Liver (tissue), 9 donors: Measurements from ENCODE around the gene E2F7. TPM values are rescaled to one million over a fixed set of nuclear protein-coding genes. Genes with fewer than 3 reads are reported as not detected.

Source experiments
- DNase-seq: peaks from one replicate; pipeline ENCODE4 v3.0.0-alpha.2; 2017; ENCODE audit warnings: low spot score
- H3K27ac ChIP-seq, 2 donors: one replicate each; pipeline ENCODE4 v1.7.0; 2013; ENCODE audit warnings: inconsistent platforms in 2 of 2, low read length in 2 of 2, control low read depth in 1 of 2, low read depth in 1 of 2, mild to moderate bottlenecking in 1 of 2
- H3K27me3 ChIP-seq, 4 donors: one replicate each; pipeline versions ENCODE4 v1.6.1 to v1.7.0; 2013; ENCODE audit warnings: low read length in 3 of 4, inconsistent platforms in 1 of 4, mild to moderate bottlenecking in 1 of 4, moderate library complexity in 1 of 4; ENCODE audit not compliant: control insufficient read depth in 4 of 4, insufficient read depth in 4 of 4
- H3K36me3 ChIP-seq, 4 donors: one replicate each; pipeline versions ENCODE4 v1.6.1 to v1.7.0; 2013; ENCODE audit warnings: low read length in 3 of 4, mild to moderate bottlenecking in 3 of 4, low read depth in 1 of 4, moderate library complexity in 1 of 4; ENCODE audit not compliant: control insufficient read depth in 4 of 4, insufficient read depth in 3 of 4
- H3K4me1 ChIP-seq, 4 donors: one replicate each; pipeline versions ENCODE4 v1.6.1 to v1.7.0; 2013; ENCODE audit warnings: low read length in 3 of 4, mild to moderate bottlenecking in 3 of 4, moderate library complexity in 1 of 4; ENCODE audit not compliant: control insufficient read depth in 4 of 4, insufficient read depth in 4 of 4
- H3K4me3 ChIP-seq, 3 donors: one replicate each; pipeline versions ENCODE4 v1.6.1 to v1.7.0; 2013; ENCODE audit warnings: low read length in 3 of 3, control low read depth in 1 of 3, low read depth in 1 of 3, mild to moderate bottlenecking in 1 of 3
- H3K9ac ChIP-seq, 2 donors: one replicate each; pipeline ENCODE4 v1.7.0; 2013; ENCODE audit warnings: low read length in 2 of 2, mild to moderate bottlenecking in 2 of 2, moderate library complexity in 2 of 2, control low read depth in 1 of 2, low read depth in 1 of 2
- H3K9me3 ChIP-seq, 4 donors: one replicate each; pipeline versions ENCODE4 v1.6.1 to v1.7.0; 2013; ENCODE audit warnings: low read length in 3 of 4; ENCODE audit not compliant: control insufficient read depth in 4 of 4
- EGR1 ChIP-seq, 2 donors: IDR thresholded peaks; 2 replicates each; pipeline ENCODE4 v1.6.1; 2016 to 2018; ENCODE audit warnings: antibody characterized with exemption in 2 of 2, low read depth in 2 of 2
- FOXA1 ChIP-seq: IDR thresholded peaks from 2 replicates; pipeline ENCODE4 v1.6.1; 2016; ENCODE audit warnings: antibody characterized with exemption
- FOXA2 ChIP-seq: IDR thresholded peaks from 2 replicates; pipeline ENCODE4 v1.6.1; 2016; ENCODE audit warnings: antibody characterized with exemption
- GABPA ChIP-seq, 2 donors: IDR thresholded peaks in 1 of 2; conservative IDR thresholded peaks in 1 of 2; 2 replicates each; pipeline ENCODE4 v1.6.1; 2016; ENCODE audit warnings: antibody characterized with exemption in 2 of 2, mild to moderate bottlenecking in 1 of 2, moderate library complexity in 1 of 2
- HNF4A ChIP-seq, 2 donors: conservative IDR thresholded peaks; 2 replicates each; pipeline ENCODE4 v1.6.1; 2016; ENCODE audit warnings: antibody characterized with exemption in 2 of 2, mild to moderate bottlenecking in 2 of 2
- HNF4G ChIP-seq: IDR thresholded peaks from 2 replicates; pipeline ENCODE4 v1.6.1; 2016; ENCODE audit warnings: antibody characterized with exemption
- JUND ChIP-seq, 2 donors: IDR thresholded peaks; 2 replicates each; pipeline ENCODE4 v1.6.1; 2016; ENCODE audit warnings: antibody characterized with exemption in 2 of 2
- NR2F2 ChIP-seq: IDR thresholded peaks from 2 replicates; pipeline ENCODE4 v1.6.1; 2016; ENCODE audit warnings: antibody characterized with exemption
- RAD21 ChIP-seq, 2 donors: IDR thresholded peaks; 2 replicates each; pipeline ENCODE4 v1.6.1; 2016; ENCODE audit warnings: antibody characterized with exemption in 2 of 2, mild to moderate bottlenecking in 2 of 2
- RXRA ChIP-seq, 2 donors: IDR thresholded peaks; 2 replicates each; pipeline ENCODE4 v1.6.1; 2017 to 2018; ENCODE audit warnings: antibody characterized with exemption in 2 of 2, mild to moderate bottlenecking in 1 of 2
- SP1 ChIP-seq: IDR thresholded peaks from 2 replicates; pipeline ENCODE4 v1.6.1; 2018; ENCODE audit warnings: antibody characterized with exemption, mild to moderate bottlenecking
- TAF1 ChIP-seq: conservative IDR thresholded peaks from 2 replicates; pipeline ENCODE4 v1.6.1; 2016; ENCODE audit warnings: antibody characterized with exemption, mild to moderate bottlenecking
- YY1 ChIP-seq: IDR thresholded peaks from 2 replicates; pipeline ENCODE4 v1.6.1; 2016; ENCODE audit warnings: antibody characterized with exemption, mild to moderate bottlenecking
- WGBS: extraction: QIAGEN DNeasy Blood & Tissue Kit; methylation state at CpG from one replicate; pipeline ENCODE4 v1.1.7; 2013; 5-methylcytosine and 5-hydroxymethylcytosine counted together
- polyA plus RNA-seq, 2 donors: library from polyadenylated mRNA; stranded (reverse) in 1 of 2; unstranded in 1 of 2; fragments of 200-250 nt in 1 of 2; fragments of >200 nt in 1 of 2; fragmentation: Nextera tagmentation in 1 of 2; extraction: Ambion mirVana in 1 of 2; gene quantifications; one replicate each; pipeline versions ENCODE4 v1.2.1 to v1.2.3, GENCODE V29; 2013 to 2015
- total RNA-seq, 2 donors: library from RNA; depleted of rRNA; stranded (reverse); fragments of >200 nt; gene quantifications; one replicate each; pipeline ENCODE4 v1.2.3, GENCODE V29; 2014
- TF ChIP-seq, protein P1 (sequence below): IDR thresholded peaks from 2 replicates; pipeline ENCODE4 v1.6.1; 2016; ENCODE audit warnings: antibody characterized with exemption, mild to moderate bottlenecking
- TF ChIP-seq, protein P2 (sequence below): IDR thresholded peaks from 2 replicates; pipeline ENCODE4 v1.6.1; 2016; ENCODE audit warnings: antibody characterized with exemption
- TF ChIP-seq, protein P3 (sequence below): IDR thresholded peaks from 2 replicates; pipeline ENCODE4 v1.6.1; 2016; ENCODE audit warnings: antibody characterized with exemption
- TF ChIP-seq, protein P4 (sequence below): fragments of 150-350 bp; IDR thresholded peaks from 2 replicates; pipeline ENCODE4 v1.5.1; 2017; ENCODE audit warnings: improper control_type of control experiment, low read depth, low read length; ENCODE audit not compliant: missing input control
- TF ChIP-seq, protein P5 (sequence below): IDR thresholded peaks from 2 replicates; pipeline ENCODE4 v1.6.1; 2016; ENCODE audit warnings: antibody characterized with exemption
- donor health status: healthy.
- donor health status: healthy.
- donor health status: healthy.
- donor health status: healthy.
- donor health status: healthy.

E2F7 gene
- total and polyA plus RNA-seq, 4 donors, result 0.13 to 5.8 (median 0.17) TPM; not detected in 1

DNA sequence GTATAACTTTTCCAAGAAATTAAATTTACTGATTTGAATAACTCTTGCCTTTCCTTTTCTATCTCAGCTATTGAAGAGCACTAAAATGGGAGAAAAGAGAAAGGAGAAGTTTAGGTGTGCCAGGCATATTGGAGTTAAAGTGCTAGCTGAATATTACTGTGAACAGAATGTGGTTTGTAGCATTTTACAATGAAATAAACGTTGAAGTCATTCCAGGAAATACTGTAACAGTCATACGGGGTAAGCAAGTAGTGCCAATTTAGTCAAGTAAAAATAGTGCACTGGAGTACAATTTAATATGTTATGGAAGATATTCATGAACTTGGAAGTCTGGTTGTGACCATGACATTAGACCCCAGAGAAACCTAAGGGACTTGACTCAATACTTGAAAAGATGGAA, 62.1 kb downstream of the E2F7 start:
- Histone ChIP-seq H3K9ac (no peak overlapping the region), H3K4me3 (no peak overlapping the region), H3K27ac (no peak overlapping the region), H3K4me1 (no peaks in the 10 kb centered on the region), H3K9me3 (no peaks in the 10 kb centered on the region), H3K36me3 (no peaks in the 10 kb centered on the region), H3K27me3 (no peaks in the 10 kb centered on the region)
- TF ChIP-seq, protein P1, sequence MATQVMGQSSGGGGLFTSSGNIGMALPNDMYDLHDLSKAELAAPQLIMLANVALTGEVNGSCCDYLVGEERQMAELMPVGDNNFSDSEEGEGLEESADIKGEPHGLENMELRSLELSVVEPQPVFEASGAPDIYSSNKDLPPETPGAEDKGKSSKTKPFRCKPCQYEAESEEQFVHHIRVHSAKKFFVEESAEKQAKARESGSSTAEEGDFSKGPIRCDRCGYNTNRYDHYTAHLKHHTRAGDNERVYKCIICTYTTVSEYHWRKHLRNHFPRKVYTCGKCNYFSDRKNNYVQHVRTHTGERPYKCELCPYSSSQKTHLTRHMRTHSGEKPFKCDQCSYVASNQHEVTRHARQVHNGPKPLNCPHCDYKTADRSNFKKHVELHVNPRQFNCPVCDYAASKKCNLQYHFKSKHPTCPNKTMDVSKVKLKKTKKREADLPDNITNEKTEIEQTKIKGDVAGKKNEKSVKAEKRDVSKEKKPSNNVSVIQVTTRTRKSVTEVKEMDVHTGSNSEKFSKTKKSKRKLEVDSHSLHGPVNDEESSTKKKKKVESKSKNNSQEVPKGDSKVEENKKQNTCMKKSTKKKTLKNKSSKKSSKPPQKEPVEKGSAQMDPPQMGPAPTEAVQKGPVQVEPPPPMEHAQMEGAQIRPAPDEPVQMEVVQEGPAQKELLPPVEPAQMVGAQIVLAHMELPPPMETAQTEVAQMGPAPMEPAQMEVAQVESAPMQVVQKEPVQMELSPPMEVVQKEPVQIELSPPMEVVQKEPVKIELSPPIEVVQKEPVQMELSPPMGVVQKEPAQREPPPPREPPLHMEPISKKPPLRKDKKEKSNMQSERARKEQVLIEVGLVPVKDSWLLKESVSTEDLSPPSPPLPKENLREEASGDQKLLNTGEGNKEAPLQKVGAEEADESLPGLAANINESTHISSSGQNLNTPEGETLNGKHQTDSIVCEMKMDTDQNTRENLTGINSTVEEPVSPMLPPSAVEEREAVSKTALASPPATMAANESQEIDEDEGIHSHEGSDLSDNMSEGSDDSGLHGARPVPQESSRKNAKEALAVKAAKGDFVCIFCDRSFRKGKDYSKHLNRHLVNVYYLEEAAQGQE, result no peak
- TF ChIP-seq RAD21 (IDR thresholded peaks at IDR 0.05) (no peak), FOXA1 (no peak), YY1 (no peak), TAF1 (no peak), HNF4A (conservative IDR thresholded peaks at IDR 0.05) (no peak), SP1 (no peak), NR2F2 (no peak), EGR1 (IDR thresholded peaks at IDR 0.05; ENCODE audit: low read depth in 2 of 2) (no peak), RXRA (IDR thresholded peaks at IDR 0.05) (no peak), HNF4G (no peak), JUND (IDR thresholded peaks at IDR 0.05) (no peak), GABPA (IDR thresholded peaks at IDR 0.05 in 1 of 2, conservative IDR thresholded peaks at IDR 0.05 in 1 of 2) (no peak)
- TF ChIP-seq, protein P2, sequence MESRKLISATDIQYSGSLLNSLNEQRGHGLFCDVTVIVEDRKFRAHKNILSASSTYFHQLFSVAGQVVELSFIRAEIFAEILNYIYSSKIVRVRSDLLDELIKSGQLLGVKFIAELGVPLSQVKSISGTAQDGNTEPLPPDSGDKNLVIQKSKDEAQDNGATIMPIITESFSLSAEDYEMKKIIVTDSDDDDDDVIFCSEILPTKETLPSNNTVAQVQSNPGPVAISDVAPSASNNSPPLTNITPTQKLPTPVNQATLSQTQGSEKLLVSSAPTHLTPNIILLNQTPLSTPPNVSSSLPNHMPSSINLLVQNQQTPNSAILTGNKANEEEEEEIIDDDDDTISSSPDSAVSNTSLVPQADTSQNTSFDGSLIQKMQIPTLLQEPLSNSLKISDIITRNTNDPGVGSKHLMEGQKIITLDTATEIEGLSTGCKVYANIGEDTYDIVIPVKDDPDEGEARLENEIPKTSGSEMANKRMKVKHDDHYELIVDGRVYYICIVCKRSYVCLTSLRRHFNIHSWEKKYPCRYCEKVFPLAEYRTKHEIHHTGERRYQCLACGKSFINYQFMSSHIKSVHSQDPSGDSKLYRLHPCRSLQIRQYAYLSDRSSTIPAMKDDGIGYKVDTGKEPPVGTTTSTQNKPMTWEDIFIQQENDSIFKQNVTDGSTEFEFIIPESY, result no peak
- TF ChIP-seq, protein P3, sequence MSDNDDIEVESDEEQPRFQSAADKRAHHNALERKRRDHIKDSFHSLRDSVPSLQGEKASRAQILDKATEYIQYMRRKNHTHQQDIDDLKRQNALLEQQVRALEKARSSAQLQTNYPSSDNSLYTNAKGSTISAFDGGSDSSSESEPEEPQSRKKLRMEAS, result no peak
- TF ChIP-seq, protein P4, sequence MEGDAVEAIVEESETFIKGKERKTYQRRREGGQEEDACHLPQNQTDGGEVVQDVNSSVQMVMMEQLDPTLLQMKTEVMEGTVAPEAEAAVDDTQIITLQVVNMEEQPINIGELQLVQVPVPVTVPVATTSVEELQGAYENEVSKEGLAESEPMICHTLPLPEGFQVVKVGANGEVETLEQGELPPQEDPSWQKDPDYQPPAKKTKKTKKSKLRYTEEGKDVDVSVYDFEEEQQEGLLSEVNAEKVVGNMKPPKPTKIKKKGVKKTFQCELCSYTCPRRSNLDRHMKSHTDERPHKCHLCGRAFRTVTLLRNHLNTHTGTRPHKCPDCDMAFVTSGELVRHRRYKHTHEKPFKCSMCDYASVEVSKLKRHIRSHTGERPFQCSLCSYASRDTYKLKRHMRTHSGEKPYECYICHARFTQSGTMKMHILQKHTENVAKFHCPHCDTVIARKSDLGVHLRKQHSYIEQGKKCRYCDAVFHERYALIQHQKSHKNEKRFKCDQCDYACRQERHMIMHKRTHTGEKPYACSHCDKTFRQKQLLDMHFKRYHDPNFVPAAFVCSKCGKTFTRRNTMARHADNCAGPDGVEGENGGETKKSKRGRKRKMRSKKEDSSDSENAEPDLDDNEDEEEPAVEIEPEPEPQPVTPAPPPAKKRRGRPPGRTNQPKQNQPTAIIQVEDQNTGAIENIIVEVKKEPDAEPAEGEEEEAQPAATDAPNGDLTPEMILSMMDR, result no peak
- TF ChIP-seq, protein P5, sequence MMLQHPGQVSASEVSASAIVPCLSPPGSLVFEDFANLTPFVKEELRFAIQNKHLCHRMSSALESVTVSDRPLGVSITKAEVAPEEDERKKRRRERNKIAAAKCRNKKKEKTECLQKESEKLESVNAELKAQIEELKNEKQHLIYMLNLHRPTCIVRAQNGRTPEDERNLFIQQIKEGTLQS, result no peak
- DNase-seq, result no peak
- WGBS, result 33% methylated on average over 2 of the region's 2 CpGs

DNA sequence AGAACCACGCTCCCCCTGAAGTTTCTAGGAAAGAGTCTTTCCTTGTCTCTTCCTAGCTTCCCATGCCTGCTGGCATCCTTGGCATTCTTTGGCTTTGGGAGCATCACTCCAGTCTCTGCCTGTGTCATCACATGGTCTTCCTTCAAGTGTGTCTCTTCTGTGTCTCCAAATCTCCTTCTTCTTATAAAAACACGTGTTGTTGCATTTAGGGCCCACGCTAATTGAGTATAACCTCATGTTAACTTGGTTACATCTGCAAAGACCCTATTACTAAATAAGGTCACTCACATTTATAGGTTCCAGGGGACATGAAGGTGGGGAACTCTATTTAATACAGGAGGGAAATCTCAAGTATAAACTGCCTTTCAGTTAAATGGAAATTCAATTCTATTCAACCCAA, 63.0 kb downstream of the E2F7 start:
- no peak overlapping the region for H3K4me3 ChIP-seq
- DNase-seq, result no peak
- H3K4me1 ChIP-seq, result no peaks in the 10 kb centered on the region
- H3K9ac ChIP-seq, result no peak overlapping the region
- 89% methylated on average over 3 of the region's 3 CpGs for whole genome bisulfite sequencing
- H3K9me3 ChIP-seq, result no peaks in the 10 kb centered on the region
- no peaks in the 10 kb centered on the region for H3K27me3 ChIP-seq
- no peak overlapping the region for H3K27ac ChIP-seq
- no peaks in the 10 kb centered on the region for H3K36me3 ChIP-seq
- TF ChIP-seq, protein P5, result no peak
- no peak for TF ChIP-seq JUND (IDR thresholded peaks at IDR 0.05)
- no peak for TF ChIP-seq YY1
- TF ChIP-seq, protein P3, result no peak
- no peak for TF ChIP-seq GABPA (IDR thresholded peaks at IDR 0.05 in 1 of 2, conservative IDR thresholded peaks at IDR 0.05 in 1 of 2)
- no peak for TF ChIP-seq FOXA1
- no peak for TF ChIP-seq SP1
- no peak for TF ChIP-seq RAD21 (IDR thresholded peaks at IDR 0.05)
- TF ChIP-seq, protein P2, result no peak
- no peak for TF ChIP-seq HNF4A (conservative IDR thresholded peaks at IDR 0.05)
- no peak for TF ChIP-seq NR2F2
- TF ChIP-seq EGR1 (IDR thresholded peaks at IDR 0.05; ENCODE audit: low read depth in 2 of 2), result no peak
- TF ChIP-seq FOXA2, result no peak
- TF ChIP-seq, protein P4, result no peak
